Liver (tissue), 3 donors: ENCODE data around the gene IRAK1.

Experiments used
- CTCF ChIP-seq: fragments of 150-350 bp; IDR thresholded peaks from 2 replicates; pipeline ENCODE4 v1.5.1; 2017; ENCODE audit warnings: improper control_type of control experiment, low read depth, low read length; ENCODE audit not compliant: missing input control
- EGR1 ChIP-seq, 2 donors: IDR thresholded peaks; 2 replicates each; pipeline ENCODE4 v1.6.1; 2016 to 2018; ENCODE audit warnings: antibody characterized with exemption in 2 of 2, low read depth in 2 of 2
- RAD21 ChIP-seq, 2 donors: IDR thresholded peaks; 2 replicates each; pipeline ENCODE4 v1.6.1; 2016; ENCODE audit warnings: antibody characterized with exemption in 2 of 2, mild to moderate bottlenecking in 2 of 2
- REST ChIP-seq: IDR thresholded peaks from 2 replicates; pipeline ENCODE4 v1.6.1; 2016; ENCODE audit warnings: antibody characterized with exemption, mild to moderate bottlenecking
- donor health status: healthy.
- donor health status: healthy.

GRCh38 chrX:153969125-153969903 lies 50.4 kb downstream of the IRAK1 start:
- no peak for TF ChIP-seq REST
- TF ChIP-seq RAD21 (IDR thresholded peaks at IDR 0.05) = no peak
- TF ChIP-seq CTCF = no peak
- no peak for TF ChIP-seq EGR1 (IDR thresholded peaks at IDR 0.05; ENCODE audit: low read depth in 2 of 2)
